HepG2 (cell line): ENCODE results near the gene KRCC1. TPM values are rescaled to one million over a fixed set of nuclear protein-coding genes. Genes with fewer than 3 reads are reported as not detected.

Experiments
- ATAC-seq: fragments of 200-7000 bp; cut with Tn5 transposase; 3 replicates; pipeline ENCODE4 v1.9.1; 2020; ENCODE audit warnings: mild to moderate bottlenecking, moderate library complexity
- BruUV-seq: library from RNA; stranded (reverse); fragments of 400-500 nt; replicated peaks from 2 replicates; lab custom pipeline; 2021; lab: Mats Ljungman, UMichigan
- CTCF ChIA-PET: fragments of 300-600 bp; formaldehyde crosslinking; extraction: SDS; loops from one replicate; lab custom pipeline; 2021; ENCODE audit warnings: low total read pairs, inconsistent platforms, low intra/inter-chr PET ratio; lab: Yijun Ruan, JAX
- POLR2A ChIA-PET: fragments of 350-600 bp; sonication (Branson Sonifier 250); formaldehyde crosslinking; loops from one replicate; lab custom pipeline; 2020; ENCODE audit warnings: antibody characterized with exemption, inconsistent platforms; lab: Yijun Ruan, JAX
- DNase-seq: peaks from one replicate; pipeline ENCODE4 v3.0.0-alpha.2; 2015; ENCODE audit warnings: low spot score
- FAIRE-seq: peaks from 3 replicates; lab custom pipeline; 2011; peaks lifted over from hg19 to GRCh38; lab: Jason Lieb, UNC
- H2AFZ ChIP-seq: one replicate; pipeline ENCODE4 v1.6.1; 2011; ENCODE audit warnings: low read length, inconsistent platforms
- H3K27ac ChIP-seq: fragments of 300-600 bp; 3 replicates; pipeline ENCODE4 v1.8.0; 2011; ENCODE audit warnings: mixed run types, mild to moderate bottlenecking, mixed read lengths, low read length, inconsistent platforms; ENCODE audit not compliant: insufficient read depth; ENCODE audit errors: extremely low read length
- H3K27me3 ChIP-seq, 2 experiments: fragments of 200-600 bp in 1 of 2; 2 replicates in 1 of 2; 3 replicates in 1 of 2; pipeline versions ENCODE4 v1.6.0 to v1.8.0; 2011; ENCODE audit warnings: low read length in 2 of 2, mild to moderate bottlenecking in 2 of 2, moderate library complexity in 2 of 2, inconsistent platforms in 1 of 2; ENCODE audit not compliant: insufficient read depth in 2 of 2, control insufficient read depth in 1 of 2
- H3K36me3 ChIP-seq, 2 experiments: fragments of 200-600 bp in 1 of 2; replicated peaks in 1 of 2; 2 replicates in 1 of 2; 3 replicates in 1 of 2; pipeline versions ENCODE4 v1.5.1 to v1.8.0; 2011; ENCODE audit warnings: low read length in 2 of 2, inconsistent platforms in 1 of 2; ENCODE audit not compliant: insufficient read depth in 2 of 2, control insufficient read depth in 1 of 2
- H3K4me1 ChIP-seq: 2 replicates; pipeline ENCODE4 v1.5.1; 2012; ENCODE audit warnings: low read length, inconsistent platforms; ENCODE audit not compliant: insufficient read depth
- H3K4me2 ChIP-seq: 2 replicates; pipeline ENCODE4 v1.6.0; 2011; ENCODE audit warnings: low read depth, low read length, inconsistent platforms
- H3K4me3 ChIP-seq, 3 experiments: fragments of 200-600 bp in 1 of 3; sonication (generic), shearing (Covaris generic) in 1 of 3; replicated peaks in 1 of 3; 2 replicates each; pipeline ENCODE4 v1.5.1; 2011 to 2016; ENCODE audit warnings: low read length in 3 of 3, inconsistent platforms in 2 of 3, low read depth in 2 of 3, mild to moderate bottlenecking in 2 of 3, control low read depth in 1 of 3, mixed read lengths in 1 of 3; ENCODE audit not compliant: insufficient read depth in 1 of 3
- H3K79me2 ChIP-seq: one replicate; pipeline ENCODE4 v1.6.1; 2011; ENCODE audit warnings: low read length, inconsistent platforms; ENCODE audit not compliant: insufficient read depth
- H3K9ac ChIP-seq: 2 replicates; pipeline ENCODE4 v1.6.0; 2011; ENCODE audit warnings: mild to moderate bottlenecking, low read depth, low read length, inconsistent platforms; ENCODE audit not compliant: insufficient read depth
- H3K9me3 ChIP-seq: 2 replicates; pipeline ENCODE4 v1.5.1; 2012; ENCODE audit warnings: mild to moderate bottlenecking, low read length
- H4K20me1 ChIP-seq: 2 replicates; pipeline ENCODE4 v1.6.0; 2011; ENCODE audit warnings: inconsistent platforms, mild to moderate bottlenecking, low read length, moderate library complexity; ENCODE audit not compliant: insufficient read depth
- HOXA5 ChIP-seq: sonication (generic); formaldehyde crosslinking; IDR thresholded peaks from 2 replicates; pipeline ENCODE4 v1.4.0; 2020; ENCODE audit warnings: missing genetic modification reagents
- KLF11 ChIP-seq: IDR thresholded peaks from 2 replicates; pipeline ENCODE4 v1.6.1; 2016; ENCODE audit warnings: missing compliant biosample characterization
- MTF2 ChIP-seq: sonication (generic); formaldehyde crosslinking; IDR thresholded peaks from 2 replicates; pipeline ENCODE4 v1.5.0; 2020; ENCODE audit warnings: missing genetic modification reagents, borderline replicate concordance
- ZNF687 ChIP-seq: sonication (generic); formaldehyde crosslinking; IDR thresholded peaks from 2 replicates; pipeline ENCODE4 v1.5.1; 2020; ENCODE audit warnings: mild to moderate bottlenecking, missing genetic modification reagents, moderate library complexity
- WGBS: methylation state at CpG from one replicate; pipeline ENCODE4 v1.1.6; 2017; ENCODE audit warnings: low lambda C conversion rate; 5-methylcytosine and 5-hydroxymethylcytosine counted together
- in situ Hi-C: cut with HindIII; loops from 2 replicates; pipeline ENCODE4 v1.10.0; 2017; ENCODE audit warnings: low pct_unique_long_range_greater_than_20kb; ENCODE audit not compliant: extremely low pct_ligation_motif_present
- intact Hi-C: fragments of 100-400 bp; cut with micrococcal nuclease; formaldehyde crosslinking; loops from one replicate; pipeline ENCODE4 v1.10.0; 2022; ENCODE audit not compliant: unreplicated experiment
- polyA plus RNA-seq, 8 experiments: library from polyadenylated mRNA; depleted of rRNA in 3 of 8; stranded (reverse) in 7 of 8; unstranded in 1 of 8; fragments of >200 nt; fragmentation: Illumina TruSeq in 4 of 8; extraction: Trizol in 4 of 8; gene quantifications; 2 replicates each; pipeline versions ENCODE4 v1.2.1 to v1.2.3, GENCODE V29; 2011 to 2016; ENCODE audit warnings: low read depth in 4 of 8, missing spikeins in 1 of 8, mixed read lengths in 1 of 8; ENCODE audit not compliant: insufficient read depth in 1 of 8
- total RNA-seq, 5 experiments: library from RNA; depleted of rRNA; stranded (reverse); fragments of >200 nt; fragmentation: Illumina TruSeq; extraction: Trizol; gene quantifications; 2 replicates each; pipeline ENCODE4 v1.2.3, GENCODE V29; 2016; ENCODE audit warnings: low read depth in 1 of 5

KRCC1 gene
- total and polyA plus RNA-seq, 2 of the 13 experiments (the other 11 are each of a cell fraction or from before 2014, with no cell fraction given): 6.5 to 7.7 TPM

DNA sequence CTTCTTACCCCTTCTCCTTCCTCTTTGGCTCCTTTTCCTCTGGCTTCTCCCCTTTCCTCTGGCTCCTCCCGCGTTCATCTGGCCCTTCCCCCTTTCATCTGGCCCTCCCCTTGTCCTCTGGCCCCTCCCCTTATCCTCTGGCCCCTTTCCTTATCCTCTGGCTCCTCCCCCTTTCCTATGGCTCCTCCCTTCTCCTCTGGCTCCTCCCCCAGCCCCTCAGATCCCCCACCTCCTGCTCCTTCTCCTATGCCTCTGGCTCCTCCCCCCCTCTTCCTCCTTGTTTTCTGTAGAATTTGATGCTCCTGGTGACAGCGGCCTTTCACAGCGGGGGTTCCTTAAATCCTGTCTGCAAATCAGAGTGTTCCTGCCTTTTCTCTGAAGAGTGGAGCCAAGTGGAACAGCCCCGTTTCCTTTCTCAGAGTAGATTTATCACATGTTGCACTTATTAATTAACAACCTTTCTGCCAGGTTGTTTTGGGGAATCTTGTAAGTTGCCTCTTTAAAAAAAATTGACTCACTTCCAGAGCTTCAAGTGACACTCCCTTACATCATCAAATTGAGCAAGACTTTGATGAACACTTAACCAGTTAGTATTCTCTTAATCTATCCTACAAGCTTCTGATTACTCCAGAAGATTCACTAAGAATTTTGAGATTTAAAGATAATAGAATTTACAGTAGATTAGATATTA, 44.4 kb upstream of the KRCC1 start:
- Histone ChIP-seq H2AFZ (no peak overlapping the region), H3K36me3 (no peaks in the 10 kb centered on the region), H3K27ac (no peak overlapping the region), H3K4me3 (no peak overlapping the region), H3K4me1 (peaks cover 7% of the 10 kb centered on the region), H3K9me3 (no peaks in the 10 kb centered on the region), H4K20me1 (no peaks in the 10 kb centered on the region), H3K9ac (no peak overlapping the region), H3K79me2 (no peaks in the 10 kb centered on the region), H3K27me3 (peaks cover 4 to 39% of the 10 kb centered on the region in 2 experiments; a peak in 4 of 5 replicates), H3K4me2 (no peak overlapping the region)
- intact Hi-C loops (no loop called here), in situ Hi-C loops (no loop called here)
- WGBS: 69% methylated on average over 5 of the region's 5 CpGs
- FAIRE-seq: no peak
- ChIA-PET POLR2A (interaction anchor here (1.1 to 1.3 kb wide), 2 partner anchors 26 to 28 kb away, joined by 4 to 6 read pairs; partner anchors contain the start of gene FABP1), CTCF (no interaction called here)
- no peak for DNase-seq
- ATAC-seq: no peak
- TF ChIP-seq HOXA5 (CRISPR knock-in tag) (no peak), KLF11 (CRISPR knock-in tag) (no peak), MTF2 (CRISPR knock-in tag) (no peak), ZNF687 (CRISPR knock-in tag) (no peak)
- no TSS peak for BruUV-seq
